Heart right ventricle (tissue), 16 donors: Measurements from ENCODE around the gene MORF4L2. TPM values are rescaled to one million over a fixed set of nuclear protein-coding genes. Genes with fewer than 3 reads are reported as not detected.

Experiments used
- ATAC-seq, 8 donors: fragments of 200-7000 bp; cut with Tn5 transposase; one replicate each; pipeline ENCODE4 v1.9.1; 2020; ENCODE audit warnings: mild to moderate bottlenecking in 8 of 8, moderate library complexity in 8 of 8, moderate number of reproducible peaks in 1 of 8
- DNase-seq, 2 donors: peaks; one replicate each; pipeline ENCODE4 v3.0.0-alpha.2; 2020
- H3K27ac ChIP-seq, 10 donors: fragments of 200-600 bp; sonication (generic) in 2 of 10; one replicate each; pipeline versions ENCODE4 v1.5.0 to v1.8.0; 2020 to 2022; ENCODE audit warnings: mild to moderate bottlenecking in 3 of 10
- H3K27me3 ChIP-seq, 7 donors: fragments of 200-600 bp; one replicate each; pipeline ENCODE4 v1.8.0; 2021 to 2022; ENCODE audit warnings: mild to moderate bottlenecking in 2 of 7
- H3K36me3 ChIP-seq, 9 donors: fragments of 200-600 bp; sonication (generic) in 1 of 9; one replicate each; pipeline versions ENCODE4 v1.5.0 to v1.8.0; 2020 to 2022; ENCODE audit warnings: mild to moderate bottlenecking in 2 of 9
- H3K4me1 ChIP-seq, 9 donors: fragments of 200-600 bp; sonication (generic) in 1 of 9; one replicate each; pipeline versions ENCODE4 v1.5.0 to v1.8.0; 2020 to 2022; ENCODE audit warnings: mild to moderate bottlenecking in 4 of 9
- H3K4me3 ChIP-seq, 10 donors: fragments of 200-600 bp; sonication (generic) in 2 of 10; one replicate each; pipeline versions ENCODE4 v1.5.0 to v1.8.0; 2020 to 2022; ENCODE audit warnings: mild to moderate bottlenecking in 7 of 10, moderate library complexity in 2 of 10
- H3K9me3 ChIP-seq, 11 donors: fragments of 200-600 bp in 10 of 11; sonication (generic) in 2 of 11; one replicate each; pipeline versions ENCODE4 v1.5.0 to v1.8.0; 2013 to 2022; ENCODE audit warnings: mild to moderate bottlenecking in 2 of 11, control low read depth in 1 of 11, moderate library complexity in 1 of 11
- WGBS, 2 donors: extraction: QIAGEN DNeasy Blood & Tissue Kit; methylation state at CpG; one replicate each; pipeline ENCODE4 v1.1.7; 2013; ENCODE audit warnings: inconsistent platforms in 1 of 2; 5-methylcytosine and 5-hydroxymethylcytosine counted together
- intact Hi-C, 10 donors: fragments of 100-400 bp; cut with DNase I; formaldehyde crosslinking; loops; one replicate each; pipeline versions ENCODE4 v1.11.1 to v1.14.2; 2022
- polyA plus RNA-seq, 2 donors: library from polyadenylated mRNA; stranded (reverse); fragments of 200-250 nt; gene quantifications; one replicate each; pipeline ENCODE4 v1.2.3, GENCODE V29; 2013
- total RNA-seq, 10 donors: library from RNA; stranded (reverse); fragmentation: NEBNext Ultra II Directional in 3 of 10; extraction: Animal tissue kit (Norgen Biotek cat#: 25700) in 3 of 10; gene quantifications; one replicate each; pipeline versions ENCODE4 v1.2.1 to v1.2.4, GENCODE V29; 2021 to 2023
- TF ChIP-seq, protein P1 (sequence below), 9 donors: fragments of 200-600 bp; sonication (generic) in 2 of 9; IDR thresholded peaks; one replicate each; pipeline versions ENCODE4 v1.5.0 to v1.8.0; 2021 to 2022; ENCODE audit warnings: antibody characterized with exemption in 9 of 9, mild to moderate bottlenecking in 5 of 9, moderate library complexity in 1 of 9
- donor health status: Arrhythmogenic right ventricular cardiomyopathy.
- donor health status: ischemic (EF 13 %, LVEDD 7.1; RV severe dilation, severe dysfunction).
- donor health status: healthy with polysubstance abuse.
- donor health status: DM: no; HTN: yes; CAD: no.
- donor health status: DM: no; HTN: no; CAD: no.
- donor health status: ischemic (EF 25% LVEDD 6.9; RV normal size, moderate dysfunction).
- donor health status: ischemic (EF 25% LVEDD 5.7; RV mildly dilated, moderate dysfunction).
- donor health status: healthy.
- donor health status: DM: yes; HTN: yes; CAD: no.
- donor health status: Ischemic cardiomyopathy.
- donor health status: ischemic (EF 35%, LVEDD 5.7; RV mildly dilated, moderate dysfunction).
- donor health status: nonischemic (EF 11% LVEDD 7.7; RV severe dilation, severe dysfunction).
- donor health status: DM: yes; HTN: yes; CAD: no.
- donor health status: PGD.
- donor health status: ischemic (EF 29% LVEDD 5.4; RV normal size, mild dysfunction).
- donor health status: nonischemic (EF 23%, LVEDD 6.1; RV moderate dilation, normal function).

Gene MORF4L2
- total and polyA plus RNA-seq, 12 donors, result 94.9 to 346 (median 191) TPM

DNA sequence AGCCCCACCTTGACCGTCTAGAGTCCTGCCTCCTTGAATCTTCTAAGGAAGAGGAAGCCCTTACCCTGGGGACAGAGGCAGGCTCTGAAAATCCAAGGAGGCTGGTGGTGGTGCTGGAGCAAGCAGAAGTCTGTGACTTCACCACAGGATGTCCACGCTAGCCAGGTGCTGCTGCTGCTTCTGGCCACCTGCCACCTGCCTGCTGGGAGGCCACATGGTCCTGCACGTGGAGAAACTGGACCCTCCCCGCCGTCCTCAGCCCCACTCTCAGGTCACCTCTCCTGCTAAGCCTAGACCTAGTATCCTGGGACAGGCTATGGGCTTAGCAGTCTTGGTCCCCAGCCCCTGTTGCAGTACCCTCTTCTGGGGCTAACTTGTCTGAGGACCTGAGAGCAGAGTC is 40.0 kb upstream of the MORF4L2 start:
- H3K4me3 ChIP-seq, result no peak overlapping the region
- H3K9me3 ChIP-seq, result no peaks in the 10 kb centered on the region
- peaks cover 0 to 67% (median 0%) of the 10 kb centered on the region in 7 donors for H3K27me3 ChIP-seq
- DNase-seq (no peak), ATAC-seq (no peak)
- TF ChIP-seq, protein P1, sequence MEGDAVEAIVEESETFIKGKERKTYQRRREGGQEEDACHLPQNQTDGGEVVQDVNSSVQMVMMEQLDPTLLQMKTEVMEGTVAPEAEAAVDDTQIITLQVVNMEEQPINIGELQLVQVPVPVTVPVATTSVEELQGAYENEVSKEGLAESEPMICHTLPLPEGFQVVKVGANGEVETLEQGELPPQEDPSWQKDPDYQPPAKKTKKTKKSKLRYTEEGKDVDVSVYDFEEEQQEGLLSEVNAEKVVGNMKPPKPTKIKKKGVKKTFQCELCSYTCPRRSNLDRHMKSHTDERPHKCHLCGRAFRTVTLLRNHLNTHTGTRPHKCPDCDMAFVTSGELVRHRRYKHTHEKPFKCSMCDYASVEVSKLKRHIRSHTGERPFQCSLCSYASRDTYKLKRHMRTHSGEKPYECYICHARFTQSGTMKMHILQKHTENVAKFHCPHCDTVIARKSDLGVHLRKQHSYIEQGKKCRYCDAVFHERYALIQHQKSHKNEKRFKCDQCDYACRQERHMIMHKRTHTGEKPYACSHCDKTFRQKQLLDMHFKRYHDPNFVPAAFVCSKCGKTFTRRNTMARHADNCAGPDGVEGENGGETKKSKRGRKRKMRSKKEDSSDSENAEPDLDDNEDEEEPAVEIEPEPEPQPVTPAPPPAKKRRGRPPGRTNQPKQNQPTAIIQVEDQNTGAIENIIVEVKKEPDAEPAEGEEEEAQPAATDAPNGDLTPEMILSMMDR (IDR thresholded peaks at IDR 0.05), result no peak
- H3K36me3 ChIP-seq, result no peaks in the 10 kb centered on the region
- peaks cover 0 to 19% (median 10%) of the 10 kb centered on the region in 9 donors for H3K4me1 ChIP-seq
- intact Hi-C loops, result no loop called here
- 73 to 77% methylated on average over 4 to 5 of the region's 5 CpGs for WGBS, 2 donors
- no peak overlapping the region for H3K27ac ChIP-seq

DNA sequence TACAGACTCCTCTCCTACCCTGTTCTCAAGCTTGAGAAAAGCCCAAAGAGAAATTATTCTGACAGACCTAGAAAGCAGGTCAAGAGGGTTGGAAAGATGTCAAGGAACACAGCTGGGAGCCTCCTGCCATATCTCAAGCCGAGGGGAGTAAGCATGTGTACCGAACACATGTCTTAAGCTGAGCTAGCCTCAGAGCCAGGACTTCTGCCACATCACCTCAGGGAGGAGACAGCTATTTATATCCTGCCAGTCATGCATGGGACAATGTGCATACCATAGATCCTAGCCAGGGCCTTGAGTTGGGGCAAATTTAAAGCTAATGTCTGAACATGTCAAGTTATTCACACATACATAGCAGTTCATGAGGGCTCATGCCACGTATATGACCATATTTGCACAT is 36.0 kb upstream of the MORF4L2 start:
- Histone ChIP-seq H3K9me3 (no peaks in the 10 kb centered on the region), H3K4me1 (no peaks in the 10 kb centered on the region), H3K36me3 (no peaks in the 10 kb centered on the region), H3K27me3 (peaks cover 0 to 52% (median 0%) of the 10 kb centered on the region in 7 donors), H3K4me3 (no peak overlapping the region), H3K27ac (no peak overlapping the region)
- DNase-seq (no peak), ATAC-seq (peak in 5 of 8 donors; percentile 20 to 86 (median 76))
- TF ChIP-seq, protein P1 (IDR thresholded peaks at IDR 0.05), result no peak
- 44 to 54% methylated on average over 3 of the region's 3 CpGs for WGBS, 2 donors
- intact Hi-C loops, result no loop called here

DNA sequence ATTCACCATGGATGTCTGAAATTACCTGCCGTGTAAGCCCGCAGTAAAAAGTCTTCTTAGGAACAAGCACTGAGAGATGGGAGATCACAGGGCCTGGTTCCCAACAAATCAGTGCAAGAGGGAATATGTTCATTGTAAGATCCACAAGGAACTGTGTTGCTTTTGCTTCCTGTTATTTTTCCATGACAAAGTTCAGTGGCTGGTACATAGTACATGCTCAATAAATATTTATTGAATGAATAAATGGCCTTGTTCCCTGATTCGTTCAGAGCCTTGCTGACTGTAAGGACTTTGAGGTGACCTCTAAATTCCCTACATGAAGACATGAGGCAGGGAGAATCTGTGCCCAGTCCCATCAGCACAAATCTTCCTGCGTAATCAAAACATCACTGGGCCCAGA is 31.6 kb upstream of the MORF4L2 start:
- no peaks in the 10 kb centered on the region for H3K36me3 ChIP-seq
- intact Hi-C loops, result loop anchor here in 5 of 10 donors (10.0 kb wide), 2 partner anchors 57 to 97 kb away; partner anchors contain the start of gene PLP1 (in 3 of the 5)
- WGBS, 2 donors, result 95% methylated on average over 4 of the region's 4 CpGs
- H3K27me3 ChIP-seq, result peaks cover 0 to 18% (median 0%) of the 10 kb centered on the region in 7 donors
- H3K4me1 ChIP-seq, result no peaks in the 10 kb centered on the region
- no peak overlapping the region for H3K4me3 ChIP-seq
- TF ChIP-seq, protein P1 (IDR thresholded peaks at IDR 0.05), result no peak
- H3K27ac ChIP-seq, result no peak overlapping the region
- no peak for DNase-seq
- no peak for ATAC-seq
- H3K9me3 ChIP-seq, result no peaks in the 10 kb centered on the region

DNA sequence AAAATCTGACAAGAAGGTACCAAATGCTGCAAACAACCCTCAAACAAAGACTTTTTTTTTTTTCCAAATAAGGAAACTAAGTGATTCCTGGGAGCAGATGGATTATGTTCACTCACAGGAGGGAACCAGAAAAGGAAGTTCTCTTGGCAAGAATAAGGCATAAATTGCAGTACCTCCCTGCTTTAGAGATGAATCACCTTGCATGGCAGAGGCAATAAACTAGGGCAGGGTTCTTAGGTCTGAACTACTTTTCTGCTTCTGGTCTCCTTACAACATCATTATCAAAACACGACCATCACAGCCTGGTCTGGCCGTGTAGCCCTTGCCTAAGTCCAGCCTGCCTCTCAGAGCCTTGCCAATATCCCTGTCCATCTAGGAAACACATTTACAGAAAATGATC is 30.5 kb upstream of the MORF4L2 start:
- no peak for DNase-seq
- ATAC-seq, result peak in 1 of 8 donors; percentile 86
- intact Hi-C loops, result loop anchor here in 5 of 10 donors (10.0 kb wide), 2 partner anchors 58 to 98 kb away; partner anchors contain the start of gene PLP1 (in 3 of the 5)
- Histone ChIP-seq H3K4me3 (no peak overlapping the region), H3K27ac (no peak overlapping the region), H3K36me3 (no peaks in the 10 kb centered on the region), H3K27me3 (peaks cover 0 to 18% (median 0%) of the 10 kb centered on the region in 7 donors), H3K4me1 (no peaks in the 10 kb centered on the region), H3K9me3 (no peaks in the 10 kb centered on the region)
- TF ChIP-seq, protein P1 (IDR thresholded peaks at IDR 0.05), result no peak
- WGBS, 2 donors, result 39 to 61% methylated on average over 2 of the region's 2 CpGs
